Parathyroid adenoma (tissue), 2 donors: ENCODE results near the gene STX1B.

Experiments
- H2AFZ ChIP-seq: fragments of 300-600 bp; sonication (generic); one replicate; pipeline ENCODE4 v1.7.0; 2017; ENCODE audit warnings: antibody characterized with exemption, mild to moderate bottlenecking
- H3K27ac ChIP-seq: fragments of 300-600 bp; sonication (generic); one replicate; pipeline ENCODE4 v1.7.0; 2017
- H3K27me3 ChIP-seq: fragments of 300-600 bp; sonication (generic); one replicate; pipeline ENCODE4 v1.7.0; 2017; ENCODE audit warnings: low read length; ENCODE audit not compliant: control insufficient read depth, insufficient read depth
- H3K36me3 ChIP-seq: fragments of 300-600 bp; sonication (generic); one replicate; pipeline ENCODE4 v1.7.0; 2017; ENCODE audit warnings: low read length; ENCODE audit not compliant: control insufficient read depth, insufficient read depth
- H3K4me1 ChIP-seq: fragments of 300-600 bp; sonication (generic); one replicate; pipeline ENCODE4 v1.7.0; 2017; ENCODE audit warnings: control low read depth
- H3K4me2 ChIP-seq: fragments of 300-600 bp; sonication (generic); one replicate; pipeline ENCODE4 v1.7.0; 2017; ENCODE audit warnings: low read length
- H3K4me3 ChIP-seq: fragments of 300-600 bp; sonication (generic); one replicate; pipeline ENCODE4 v1.7.0; 2017; ENCODE audit warnings: low read depth, low read length
- H3K79me2 ChIP-seq: fragments of 300-600 bp; sonication (generic); one replicate; pipeline ENCODE4 v1.7.0; 2017; ENCODE audit warnings: control low read depth
- H3K9ac ChIP-seq: fragments of 300-600 bp; sonication (generic); one replicate; pipeline ENCODE4 v1.7.0; 2017; ENCODE audit warnings: mild to moderate bottlenecking
- H3K9me3 ChIP-seq: fragments of 300-600 bp; sonication (generic); one replicate; pipeline ENCODE4 v1.7.0; 2017; ENCODE audit warnings: low read length; ENCODE audit not compliant: control insufficient read depth
- TF ChIP-seq, protein P1 (sequence below): fragments of 300-600 bp; sonication (generic); IDR thresholded peaks from one replicate; pipeline ENCODE4 v1.7.0; 2017; ENCODE audit warnings: antibody characterized with exemption, mild to moderate bottlenecking
- donor health status: primary hyperparathyroidism.

Gene STX1B

DNA sequence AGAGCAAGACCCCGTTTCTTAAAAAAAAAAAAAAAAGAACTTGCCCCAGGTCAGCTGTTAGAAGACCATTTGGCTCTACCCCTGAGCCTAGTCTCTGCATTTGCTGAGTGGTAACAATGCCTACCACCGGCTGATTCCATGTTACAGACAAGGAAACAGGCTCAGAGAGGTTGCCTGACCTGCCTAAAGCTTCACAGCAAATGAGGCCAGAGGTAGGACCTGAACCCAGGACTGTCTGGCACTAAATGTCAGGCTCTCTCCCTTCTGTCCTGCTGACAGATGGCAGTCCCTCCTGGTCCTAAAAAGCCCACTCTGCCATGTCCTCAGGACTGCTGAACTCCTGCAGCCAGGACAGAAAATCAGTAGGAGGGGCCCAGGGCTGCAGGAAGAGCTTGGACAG, 5.8 kb downstream of the STX1B start:
- H3K79me2 ChIP-seq = no peaks in the 10 kb centered on the region
- H3K36me3 ChIP-seq = no peaks in the 10 kb centered on the region
- no peak overlapping the region for H3K4me3 ChIP-seq
- H3K9ac ChIP-seq = no peak overlapping the region
- H3K4me2 ChIP-seq = no peak overlapping the region
- no peaks in the 10 kb centered on the region for H3K27me3 ChIP-seq
- TF ChIP-seq, protein P1, sequence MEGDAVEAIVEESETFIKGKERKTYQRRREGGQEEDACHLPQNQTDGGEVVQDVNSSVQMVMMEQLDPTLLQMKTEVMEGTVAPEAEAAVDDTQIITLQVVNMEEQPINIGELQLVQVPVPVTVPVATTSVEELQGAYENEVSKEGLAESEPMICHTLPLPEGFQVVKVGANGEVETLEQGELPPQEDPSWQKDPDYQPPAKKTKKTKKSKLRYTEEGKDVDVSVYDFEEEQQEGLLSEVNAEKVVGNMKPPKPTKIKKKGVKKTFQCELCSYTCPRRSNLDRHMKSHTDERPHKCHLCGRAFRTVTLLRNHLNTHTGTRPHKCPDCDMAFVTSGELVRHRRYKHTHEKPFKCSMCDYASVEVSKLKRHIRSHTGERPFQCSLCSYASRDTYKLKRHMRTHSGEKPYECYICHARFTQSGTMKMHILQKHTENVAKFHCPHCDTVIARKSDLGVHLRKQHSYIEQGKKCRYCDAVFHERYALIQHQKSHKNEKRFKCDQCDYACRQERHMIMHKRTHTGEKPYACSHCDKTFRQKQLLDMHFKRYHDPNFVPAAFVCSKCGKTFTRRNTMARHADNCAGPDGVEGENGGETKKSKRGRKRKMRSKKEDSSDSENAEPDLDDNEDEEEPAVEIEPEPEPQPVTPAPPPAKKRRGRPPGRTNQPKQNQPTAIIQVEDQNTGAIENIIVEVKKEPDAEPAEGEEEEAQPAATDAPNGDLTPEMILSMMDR = no peak
- no peak overlapping the region for H2AFZ ChIP-seq
- no peak overlapping the region for H3K27ac ChIP-seq
- H3K9me3 ChIP-seq = no peaks in the 10 kb centered on the region
- H3K4me1 ChIP-seq = peaks cover 12% of the 10 kb centered on the region

DNA sequence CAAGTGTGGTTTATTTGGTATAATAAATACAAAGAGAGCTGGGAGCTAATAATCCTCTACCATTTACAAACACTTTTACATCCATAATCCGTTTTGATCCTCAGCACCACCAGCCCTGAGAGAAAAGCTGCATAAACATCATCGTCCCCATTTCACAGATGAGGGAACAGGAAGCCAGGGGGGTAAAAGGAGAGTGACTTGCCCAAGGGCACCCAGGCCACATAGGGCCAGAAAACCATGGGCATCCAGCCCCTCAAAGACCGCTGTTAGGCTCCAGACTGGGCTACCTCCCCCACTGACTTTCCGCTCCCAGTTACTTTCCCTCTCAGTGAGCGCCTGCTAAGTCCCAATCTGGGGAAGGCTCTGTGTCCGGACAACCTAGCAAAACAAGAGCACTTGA, 6.7 kb downstream of the STX1B start:
- no peaks in the 10 kb centered on the region for H3K36me3 ChIP-seq

DNA sequence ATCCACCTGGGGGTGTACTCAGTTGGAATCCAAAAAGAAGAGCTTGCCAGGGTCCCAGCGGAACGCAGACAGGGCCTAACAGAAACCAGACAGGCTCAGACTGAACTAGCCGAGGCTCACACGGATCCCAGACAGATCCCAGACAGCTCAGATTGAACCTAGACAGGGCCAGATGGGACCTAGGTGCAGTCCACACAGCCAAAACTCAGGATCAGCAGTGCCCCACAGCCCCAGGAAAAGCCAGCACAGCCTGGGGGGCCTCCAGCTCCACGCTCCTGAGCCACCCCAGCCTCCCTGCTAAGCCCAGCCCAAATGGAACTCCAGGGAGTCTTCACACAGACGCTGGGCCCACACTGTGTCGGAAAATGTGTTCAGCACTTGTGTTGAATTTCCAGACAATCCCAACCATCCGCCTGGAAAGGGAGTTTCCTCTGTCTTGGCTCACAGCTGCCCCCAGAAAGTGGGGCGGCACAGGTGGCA, 7.5 kb downstream of the STX1B start:
- no peaks in the 10 kb centered on the region for H3K27me3 ChIP-seq
- no peak overlapping the region for H3K4me3 ChIP-seq
- H3K36me3 ChIP-seq = no peaks in the 10 kb centered on the region
- no peak overlapping the region for H3K4me2 ChIP-seq
- H3K9ac ChIP-seq = no peak overlapping the region
- no peaks in the 10 kb centered on the region for H3K9me3 ChIP-seq
- TF ChIP-seq, protein P1 = no peak
- H2AFZ ChIP-seq = peak overlapping the region; percentile 72
- peaks cover 12% of the 10 kb centered on the region for H3K4me1 ChIP-seq
- no peaks in the 10 kb centered on the region for H3K79me2 ChIP-seq
- no peak overlapping the region for H3K27ac ChIP-seq

More for the DNA sequence above, 6.7 kb downstream of the STX1B start:
- Histone ChIP-seq H3K4me1 (peaks cover 12% of the 10 kb centered on the region), H3K27ac (no peak overlapping the region), H3K4me3 (no peak overlapping the region), H2AFZ (no peak overlapping the region), H3K27me3 (no peaks in the 10 kb centered on the region), H3K4me2 (no peak overlapping the region), H3K9me3 (no peaks in the 10 kb centered on the region), H3K9ac (no peak overlapping the region), H3K79me2 (no peaks in the 10 kb centered on the region)
- TF ChIP-seq, protein P1 = no peak

DNA sequence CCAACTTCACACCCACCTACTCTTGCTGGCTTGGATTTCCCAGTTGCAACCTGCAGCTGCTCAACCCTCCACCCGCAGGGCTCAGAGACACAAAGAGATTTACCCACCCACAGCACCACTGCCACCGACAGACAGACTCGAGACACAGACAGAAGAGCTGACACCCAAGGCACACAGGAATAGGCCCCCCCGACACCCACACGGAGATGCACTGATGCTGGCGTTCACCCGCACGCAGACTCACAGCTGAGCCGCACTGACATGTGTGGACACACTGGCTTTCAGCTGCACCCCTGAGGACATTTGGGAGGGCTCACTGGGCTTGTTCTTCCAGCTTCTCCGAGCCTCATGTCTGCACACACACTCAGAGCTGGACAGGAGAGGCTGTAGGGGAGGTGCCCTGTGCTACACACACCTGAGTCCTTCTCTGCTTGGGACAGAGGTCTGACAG, 8.2 kb downstream of the STX1B start:
- H3K4me1 ChIP-seq = peaks cover 12% of the 10 kb centered on the region
- no peak overlapping the region for H3K4me2 ChIP-seq
- no peaks in the 10 kb centered on the region for H3K9me3 ChIP-seq
- TF ChIP-seq, protein P1 = no peak
- no peaks in the 10 kb centered on the region for H3K27me3 ChIP-seq
- H3K79me2 ChIP-seq = no peaks in the 10 kb centered on the region
- H3K4me3 ChIP-seq = no peak overlapping the region
- H3K9ac ChIP-seq = no peak overlapping the region
- H2AFZ ChIP-seq = peak overlapping the region; percentile 72
- peak overlapping the region; percentile 47 for H3K27ac ChIP-seq
- no peaks in the 10 kb centered on the region for H3K36me3 ChIP-seq

DNA sequence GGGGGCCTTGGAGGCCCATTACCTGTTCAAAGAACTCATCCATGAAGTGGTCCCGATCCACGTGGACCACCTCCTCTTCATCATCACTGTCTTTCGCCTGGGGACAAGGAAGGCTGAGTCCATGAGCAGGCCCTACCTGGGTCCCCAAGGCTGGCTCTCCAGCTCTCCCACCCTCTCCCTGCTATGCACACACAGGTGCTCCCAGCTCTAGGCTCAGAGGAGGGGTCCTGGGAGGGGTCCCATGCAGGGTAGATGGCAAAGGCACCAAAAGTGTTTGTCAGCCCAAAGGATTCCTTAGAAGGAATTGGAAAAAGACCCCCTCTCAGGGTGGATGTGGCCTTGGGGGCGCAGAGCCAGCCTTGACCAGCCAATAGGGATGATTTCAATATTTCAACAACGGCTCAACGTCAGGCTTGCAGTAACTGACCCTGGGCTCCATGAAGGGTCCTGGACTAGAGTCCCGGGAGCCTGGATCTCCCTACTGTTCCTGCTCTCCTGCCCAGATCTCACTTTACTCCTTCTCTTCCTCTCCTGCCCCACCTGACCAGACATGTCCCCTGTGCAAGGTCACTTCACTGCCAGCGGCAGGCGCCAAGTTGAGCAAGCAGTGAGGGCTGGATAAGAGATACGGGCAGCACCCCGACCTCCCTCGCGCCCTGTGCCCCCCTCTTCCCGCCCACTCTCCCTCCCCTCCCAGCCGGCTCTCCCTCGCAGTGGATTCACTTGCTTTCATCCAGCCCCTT, 8.8 kb downstream of the STX1B start:
- Histone ChIP-seq H3K79me2 (no peaks in the 10 kb centered on the region), H3K9ac (no peak overlapping the region), H3K27me3 (no peaks in the 10 kb centered on the region), H2AFZ (peak overlapping the region; percentile 72), H3K9me3 (no peaks in the 10 kb centered on the region), H3K4me3 (no peak overlapping the region), H3K36me3 (no peaks in the 10 kb centered on the region), H3K27ac (peak overlapping the region; percentile 47), H3K4me1 (peaks cover 14% of the 10 kb centered on the region), H3K4me2 (no peak overlapping the region)
- TF ChIP-seq, protein P1 = no peak
